H9 (cell line): ENCODE measurements around the gene IGLON5. TPM values are rescaled to one million over a fixed set of nuclear protein-coding genes. Genes with fewer than 3 reads are reported as not detected.
A peak's percentile ranks its signal among the peaks of the same experiment; 100 is the strongest.

Experiments used
- DNase-seq: peaks from one replicate; pipeline ENCODE4 v3.0.0-alpha.2; 2017
- H2AFZ ChIP-seq: one replicate; pipeline ENCODE4 v1.6.1; 2013; ENCODE audit warnings: mild to moderate bottlenecking, low read length, control low read depth, moderate library complexity
- H2AK5ac ChIP-seq: 2 replicates; pipeline ENCODE4 v1.6.1; 2013; ENCODE audit warnings: low read length, control low read depth, mixed read lengths; ENCODE audit not compliant: insufficient read length
- H2BK120ac ChIP-seq: one replicate; pipeline ENCODE4 v1.6.1; 2013; ENCODE audit warnings: low read depth, mild to moderate bottlenecking, low read length, control low read depth, inconsistent platforms; ENCODE audit not compliant: poor library complexity, severe bottlenecking
- H2BK12ac ChIP-seq: 2 replicates; pipeline ENCODE4 v1.6.1; 2013; ENCODE audit warnings: low read length, control low read depth, mixed read lengths, low read depth; ENCODE audit not compliant: insufficient read length
- H2BK15ac ChIP-seq: 2 replicates; pipeline ENCODE4 v1.6.1; 2013; ENCODE audit warnings: low read depth, low read length, control low read depth
- H2BK20ac ChIP-seq: one replicate; pipeline ENCODE4 v1.6.1; 2013; ENCODE audit warnings: low read depth, mild to moderate bottlenecking, low read length, control low read depth, inconsistent platforms; ENCODE audit not compliant: poor library complexity, severe bottlenecking
- H2BK5ac ChIP-seq: 2 replicates; pipeline ENCODE4 v1.6.1; 2013; ENCODE audit warnings: low read length, control low read depth, mixed read lengths; ENCODE audit not compliant: insufficient read length
- H3K14ac ChIP-seq: 2 replicates; pipeline ENCODE4 v1.6.1; 2013; ENCODE audit warnings: low read length, control low read depth; ENCODE audit not compliant: insufficient read depth
- H3K18ac ChIP-seq: 2 replicates; pipeline ENCODE4 v1.6.1; 2013; ENCODE audit warnings: low read depth, mild to moderate bottlenecking, mixed read lengths, low read length, control low read depth; ENCODE audit not compliant: insufficient read length
- H3K23ac ChIP-seq: 2 replicates; pipeline ENCODE4 v1.6.1; 2013; ENCODE audit warnings: low read length, control low read depth, mixed read lengths, low read depth; ENCODE audit not compliant: insufficient read length
- H3K23me2 ChIP-seq: 2 replicates; pipeline ENCODE4 v1.6.1; 2013; ENCODE audit warnings: low read depth, mild to moderate bottlenecking, mixed read lengths, low read length, control low read depth; ENCODE audit not compliant: insufficient read length, poor library complexity, severe bottlenecking
- H3K27ac ChIP-seq: 2 replicates; pipeline ENCODE4 v1.5.1; 2013; ENCODE audit warnings: low read length, control low read depth, mixed read lengths, low read depth; ENCODE audit not compliant: insufficient read length
- H3K27me3 ChIP-seq: 2 replicates; pipeline ENCODE4 v1.6.1; 2013; ENCODE audit warnings: low read length, control low read depth, inconsistent platforms; ENCODE audit not compliant: insufficient read depth
- H3K4ac ChIP-seq: 2 replicates; pipeline ENCODE4 v1.6.1; 2013; ENCODE audit warnings: low read depth, mild to moderate bottlenecking, control low read depth, inconsistent platforms, low read length, moderate library complexity
- H3K4me1 ChIP-seq: 2 replicates; pipeline ENCODE4 v1.6.1; 2013; ENCODE audit warnings: low read length, control low read depth, inconsistent platforms; ENCODE audit not compliant: insufficient read depth
- H3K4me2 ChIP-seq: 2 replicates; pipeline ENCODE4 v1.6.1; 2013; ENCODE audit warnings: low read length, control low read depth, mixed read lengths; ENCODE audit not compliant: insufficient read length, insufficient read depth
- H3K56ac ChIP-seq: 2 replicates; pipeline ENCODE4 v1.6.1; 2013; ENCODE audit warnings: low read depth, mild to moderate bottlenecking, mixed read lengths, low read length, control low read depth; ENCODE audit not compliant: insufficient read length
- H3K79me1 ChIP-seq: 2 replicates; pipeline ENCODE4 v1.6.1; 2013; ENCODE audit warnings: low read depth, mild to moderate bottlenecking, moderate library complexity, low read length, control low read depth, inconsistent platforms; ENCODE audit not compliant: insufficient read depth, poor library complexity, severe bottlenecking
- H3K79me2 ChIP-seq: 2 replicates; pipeline ENCODE4 v1.6.1; 2013; ENCODE audit warnings: low read length, control low read depth, inconsistent platforms; ENCODE audit not compliant: insufficient read depth
- H3K9ac ChIP-seq: 2 replicates; pipeline ENCODE4 v1.6.1; 2013; ENCODE audit warnings: low read length, control low read depth, mixed read lengths; ENCODE audit not compliant: insufficient read length; ENCODE audit errors: extremely low read depth
- H3K9me3 ChIP-seq: one replicate; pipeline ENCODE4 v1.6.1; 2013; ENCODE audit warnings: low read depth, low read length, inconsistent platforms; ENCODE audit not compliant: control insufficient read depth
- H3T11ph ChIP-seq: one replicate; pipeline ENCODE4 v1.6.1; 2013; ENCODE audit warnings: mild to moderate bottlenecking, low read length, control low read depth, inconsistent platforms
- H4K20me1 ChIP-seq: one replicate; pipeline ENCODE4 v1.6.1; 2013; ENCODE audit not compliant: control insufficient read depth, insufficient read length, insufficient read depth
- H4K5ac ChIP-seq: 2 replicates; pipeline ENCODE4 v1.6.1; 2013; ENCODE audit warnings: low read depth, mild to moderate bottlenecking, mixed read lengths, low read length, control low read depth; ENCODE audit not compliant: insufficient read length
- H4K8ac ChIP-seq: replicated peaks from 2 replicates; pipeline ENCODE4 v1.6.1; 2013; ENCODE audit warnings: low read length, control low read depth, mixed read lengths, low read depth; ENCODE audit not compliant: insufficient read length
- H4K91ac ChIP-seq: 2 replicates; pipeline ENCODE4 v1.6.1; 2013; ENCODE audit warnings: low read depth, mild to moderate bottlenecking, moderate library complexity, mixed read lengths, low read length, control low read depth; ENCODE audit not compliant: insufficient read length
- H3K27ac Mint-ChIP-seq, 3 experiments: 2 replicates in 2 of 3; 3 replicates in 1 of 3; pipeline ENCODE4 v1.8.0; 2020 to 2021; ENCODE audit warnings: mixed read lengths in 3 of 3, mild to moderate bottlenecking in 1 of 3, moderate library complexity in 1 of 3
- H3K27me3 Mint-ChIP-seq: 2 replicates; pipeline ENCODE4 v1.8.0; 2021; ENCODE audit warnings: low read depth, mild to moderate bottlenecking, moderate library complexity, mixed read lengths
- H3K36me3 Mint-ChIP-seq, 3 experiments: 2 replicates in 2 of 3; 3 replicates in 1 of 3; pipeline ENCODE4 v1.8.0; 2020 to 2021; ENCODE audit warnings: low read depth in 3 of 3, mixed read lengths in 3 of 3; ENCODE audit not compliant: insufficient read depth in 1 of 3
- H3K4me1 Mint-ChIP-seq, 2 experiments: 2 replicates each; pipeline ENCODE4 v1.8.0; 2020; ENCODE audit warnings: mixed read lengths in 2 of 2
- H3K4me3 Mint-ChIP-seq, 2 experiments: 2 replicates in 1 of 2; 3 replicates in 1 of 2; pipeline ENCODE4 v1.8.0; 2020 to 2021; ENCODE audit warnings: mild to moderate bottlenecking in 2 of 2, mixed read lengths in 2 of 2, moderate library complexity in 1 of 2
- H3K9me3 Mint-ChIP-seq, 2 experiments: 2 replicates in 1 of 2; 3 replicates in 1 of 2; pipeline ENCODE4 v1.8.0; 2020; ENCODE audit warnings: mild to moderate bottlenecking in 2 of 2, mixed read lengths in 2 of 2, moderate library complexity in 1 of 2
- WGBS: extraction: QIAGEN DNeasy Blood & Tissue Kit; methylation state at CpG from one replicate; pipeline ENCODE4 v1.1.7; 2013; ENCODE audit warnings: missing lambda C conversion rate, low lambda C conversion rate, mixed read lengths; ENCODE audit not compliant: insufficient read length; ENCODE audit errors: extremely low coverage; 5-methylcytosine and 5-hydroxymethylcytosine counted together
- total RNA-seq: library from RNA; stranded (reverse); gene quantifications from 2 replicates; pipeline ENCODE4 v1.2.1, GENCODE V29; 2021
- TF ChIP-seq, protein P1 (sequence below): fragments of 200-600 bp; sonication (generic); conservative IDR thresholded peaks from 3 replicates; pipeline ENCODE4 v1.8.0; 2021; ENCODE audit warnings: antibody characterized with exemption, mild to moderate bottlenecking

IGLON5 gene
- total RNA-seq, 1 experiment from 2014 or later = 41.4 TPM

DNA sequence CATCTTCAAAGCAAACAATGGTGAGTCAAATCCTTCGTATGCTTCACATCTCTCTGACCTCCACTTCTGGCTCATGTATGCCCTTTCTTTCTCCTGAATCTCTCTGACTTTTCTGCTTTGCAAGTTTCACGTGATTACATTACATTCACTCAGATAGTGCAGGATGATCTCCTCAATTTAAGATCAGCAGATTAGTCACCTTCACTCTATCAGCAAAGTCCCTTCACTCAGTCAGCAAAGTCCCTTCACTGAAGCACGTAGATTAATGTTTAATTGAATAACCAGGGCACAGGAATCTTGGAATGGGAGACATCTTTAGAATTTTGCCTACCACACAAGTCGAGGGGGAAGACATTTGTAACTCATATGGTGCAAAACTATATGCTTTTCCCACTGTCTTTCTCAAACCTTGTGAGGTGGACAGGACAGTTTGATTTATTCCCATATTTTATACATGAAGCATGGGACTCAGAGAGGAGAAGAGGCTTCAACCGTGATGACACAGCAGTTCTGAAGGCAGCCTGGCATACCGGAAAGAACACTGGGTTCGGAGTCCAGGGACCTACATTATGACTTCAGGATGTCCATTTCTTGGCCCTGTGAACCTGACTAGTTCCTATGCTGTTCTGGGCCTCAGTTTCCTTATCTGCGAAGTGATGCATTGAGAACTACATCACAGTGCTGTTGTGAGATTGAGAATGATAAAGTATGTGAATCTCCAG, 37.2 kb upstream of the IGLON5 start:
- Histone ChIP-seq H3K27me3 (peaks cover 3% of the 10 kb centered on the region; the same call in 1 of the 2 replicates), H4K20me1 (no peaks in the 10 kb centered on the region), H4K8ac (no peak overlapping the region), H2BK120ac (no peak overlapping the region), H3K23me2 (no peaks in the 10 kb centered on the region), H3K18ac (no peak overlapping the region), H3K27ac (no peak overlapping the region), H3K4me2 (no peak overlapping the region), H2AK5ac (no peak overlapping the region), H2AFZ (no peak overlapping the region), H2BK20ac (no peak overlapping the region), H3K9me3 (no peaks in the 10 kb centered on the region), H3K14ac (no peak overlapping the region), H3T11ph (no peak overlapping the region), H2BK15ac (no peak overlapping the region), H3K79me2 (no peaks in the 10 kb centered on the region), H3K9ac (no peak overlapping the region), H2BK5ac (no peak overlapping the region), H4K5ac (no peak overlapping the region), H4K91ac (no peak overlapping the region), H3K4me1 (no peaks in the 10 kb centered on the region), H3K79me1 (no peaks in the 10 kb centered on the region), H3K4ac (no peak overlapping the region), H2BK12ac (no peak overlapping the region), H3K23ac (no peak overlapping the region), H3K56ac (no peak overlapping the region)
- H3K9me3 Mint-ChIP-seq = peaks cover 0 to 5% of the 10 kb centered on the region in 2 experiments; a peak in 2 of 5 replicates
- WGBS = no CpG with 5 or more reads among the region's 8 CpGs
- no peak overlapping the region for H3K4me3 Mint-ChIP-seq
- no peak overlapping the region for H3K27ac Mint-ChIP-seq
- H3K27me3 Mint-ChIP-seq = peaks cover 9% of the 10 kb centered on the region
- peak; percentile 9 for DNase-seq
- no peaks in the 10 kb centered on the region for H3K36me3 Mint-ChIP-seq
- H3K4me1 Mint-ChIP-seq = peaks cover 0 to 9% of the 10 kb centered on the region in 2 experiments; a peak in 2 of 4 replicates
- TF ChIP-seq, protein P1, sequence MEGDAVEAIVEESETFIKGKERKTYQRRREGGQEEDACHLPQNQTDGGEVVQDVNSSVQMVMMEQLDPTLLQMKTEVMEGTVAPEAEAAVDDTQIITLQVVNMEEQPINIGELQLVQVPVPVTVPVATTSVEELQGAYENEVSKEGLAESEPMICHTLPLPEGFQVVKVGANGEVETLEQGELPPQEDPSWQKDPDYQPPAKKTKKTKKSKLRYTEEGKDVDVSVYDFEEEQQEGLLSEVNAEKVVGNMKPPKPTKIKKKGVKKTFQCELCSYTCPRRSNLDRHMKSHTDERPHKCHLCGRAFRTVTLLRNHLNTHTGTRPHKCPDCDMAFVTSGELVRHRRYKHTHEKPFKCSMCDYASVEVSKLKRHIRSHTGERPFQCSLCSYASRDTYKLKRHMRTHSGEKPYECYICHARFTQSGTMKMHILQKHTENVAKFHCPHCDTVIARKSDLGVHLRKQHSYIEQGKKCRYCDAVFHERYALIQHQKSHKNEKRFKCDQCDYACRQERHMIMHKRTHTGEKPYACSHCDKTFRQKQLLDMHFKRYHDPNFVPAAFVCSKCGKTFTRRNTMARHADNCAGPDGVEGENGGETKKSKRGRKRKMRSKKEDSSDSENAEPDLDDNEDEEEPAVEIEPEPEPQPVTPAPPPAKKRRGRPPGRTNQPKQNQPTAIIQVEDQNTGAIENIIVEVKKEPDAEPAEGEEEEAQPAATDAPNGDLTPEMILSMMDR = no peak
